Endothelial cell of umbilical vein (primary cell): ENCODE data around the gene SFSWAP. TPM values are rescaled to one million over a fixed set of nuclear protein-coding genes. Genes with fewer than 3 reads are reported as not detected.

Experiments used
- BruUV-seq: library from RNA; stranded (reverse); fragments of 400-500 nt; replicated peaks from 2 replicates; lab custom pipeline; 2021; lab: Mats Ljungman, UMichigan
- CTCF ChIA-PET: fragments of 300-600, 350-600 bp; sonication (Branson Sonifier 250); formaldehyde crosslinking; loops from one replicate; lab custom pipeline; 2021; ENCODE audit warnings: antibody characterized with exemption, inconsistent platforms; lab: Charles Lee
- POLR2A ChIA-PET: fragments of 300-600, 350-600 bp; sonication (Branson Sonifier 250); formaldehyde crosslinking; loops from one replicate; lab custom pipeline; 2021; ENCODE audit warnings: antibody characterized with exemption, inconsistent platforms; lab: Charles Lee
- DNase-seq: peaks from one replicate; pipeline ENCODE4 v3.0.0-alpha.2; 2011; ENCODE audit warnings: low read depth, low spot score
- FAIRE-seq: peaks from 2 replicates; lab custom pipeline; 2011; peaks lifted over from hg19 to GRCh38; lab: Jason Lieb, UNC
- H2AFZ ChIP-seq: 2 replicates; pipeline ENCODE4 v1.6.0; 2012; ENCODE audit warnings: low read depth, low read length, control low read depth, inconsistent platforms
- H3K27ac ChIP-seq: 2 replicates; pipeline ENCODE4 v1.5.1; 2011; ENCODE audit warnings: low read depth, mild to moderate bottlenecking, control low read depth, low read length, moderate library complexity; ENCODE audit not compliant: insufficient read depth
- H3K27me3 ChIP-seq, 2 experiments: 2 replicates each; pipeline versions ENCODE4 v1.6.0 to v1.6.1; 2011; ENCODE audit warnings: low read length in 2 of 2, mixed read lengths in 1 of 2; ENCODE audit not compliant: control insufficient read depth in 2 of 2, insufficient read depth in 2 of 2
- H3K36me3 ChIP-seq, 2 experiments: 2 replicates in 1 of 2; 3 replicates in 1 of 2; pipeline ENCODE4 v1.5.1; 2011; ENCODE audit warnings: low read length in 2 of 2, mild to moderate bottlenecking in 1 of 2, moderate library complexity in 1 of 2; ENCODE audit not compliant: control insufficient read depth in 2 of 2, insufficient read depth in 2 of 2; ENCODE audit errors: extremely low read depth in 1 of 2
- H3K4me1 ChIP-seq: 3 replicates; pipeline ENCODE4 v1.5.1; 2011; ENCODE audit warnings: mild to moderate bottlenecking, low read length; ENCODE audit not compliant: control insufficient read depth, insufficient read depth; ENCODE audit errors: extremely low read depth
- H3K4me2 ChIP-seq: 2 replicates; pipeline ENCODE4 v1.6.1; 2011; ENCODE audit warnings: low read length, control low read depth, mixed read lengths; ENCODE audit not compliant: insufficient read depth
- H3K4me3 ChIP-seq, 3 experiments: fragments of 200-600 bp in 1 of 3; sonication (generic), shearing (Covaris generic) in 1 of 3; replicated peaks in 1 of 3; 2 replicates each; pipeline ENCODE4 v1.5.1; 2011 to 2016; ENCODE audit warnings: control low read depth in 3 of 3, low read length in 3 of 3, mild to moderate bottlenecking in 2 of 3, inconsistent platforms in 1 of 3, low read depth in 1 of 3, moderate library complexity in 1 of 3; ENCODE audit not compliant: insufficient read depth in 1 of 3
- H3K79me2 ChIP-seq: 2 replicates; pipeline ENCODE4 v1.6.0; 2012; ENCODE audit warnings: low read length, inconsistent platforms; ENCODE audit not compliant: control insufficient read depth, insufficient read depth
- H3K9ac ChIP-seq: replicated peaks from 2 replicates; pipeline ENCODE3; 2011; ENCODE audit warnings: low read length, control low read depth; ENCODE audit not compliant: insufficient read depth; ENCODE audit errors: extremely low read depth
- H3K9me1 ChIP-seq: replicated peaks from 3 replicates; pipeline ENCODE4 v1.6.0; 2011; ENCODE audit warnings: mild to moderate bottlenecking, low read length; ENCODE audit not compliant: control insufficient read depth, insufficient read depth; ENCODE audit errors: extremely low read depth
- H3K9me3 ChIP-seq: replicated peaks from 2 replicates; pipeline ENCODE4 v1.5.1; 2012; ENCODE audit warnings: low read length, inconsistent platforms; ENCODE audit not compliant: control insufficient read depth, insufficient read depth
- H4K20me1 ChIP-seq: replicated peaks from 2 replicates; pipeline ENCODE3; 2011; ENCODE audit warnings: mild to moderate bottlenecking, low read length; ENCODE audit not compliant: control insufficient read depth, insufficient read depth; ENCODE audit errors: extremely low read depth
- CTCF ChIP-seq, 2 donors: IDR thresholded peaks; 1 replicate in 1 of 2; 2 replicates in 1 of 2; pipeline ENCODE4 v1.5.1; 2011; ENCODE audit warnings: low read length in 2 of 2, mild to moderate bottlenecking in 2 of 2, moderate library complexity in 2 of 2, control low read depth in 1 of 2, inconsistent platforms in 1 of 2, low read depth in 1 of 2; ENCODE audit not compliant: insufficient read depth in 1 of 2; ENCODE audit errors: extremely low read depth in 1 of 2
- EZH2 ChIP-seq: IDR thresholded peaks from 2 replicates; pipeline ENCODE4 v1.6.1; 2012; ENCODE audit warnings: borderline replicate concordance, low read depth, mild to moderate bottlenecking, moderate library complexity, low read length, inconsistent platforms; ENCODE audit not compliant: severe bottlenecking
- FOS ChIP-seq: IDR thresholded peaks from 2 replicates; pipeline ENCODE4 v1.6.1; 2011; ENCODE audit warnings: mild to moderate bottlenecking, low read length, moderate library complexity, borderline replicate concordance; ENCODE audit not compliant: insufficient read depth
- GATA2 ChIP-seq: IDR thresholded peaks from 2 replicates; pipeline ENCODE4 v1.7.0; 2011; ENCODE audit warnings: low read depth, mild to moderate bottlenecking, moderate library complexity, mixed read lengths, low read length; ENCODE audit not compliant: insufficient read length, insufficient read depth
- JUN ChIP-seq: IDR thresholded peaks from 2 replicates; pipeline ENCODE4 v1.6.1; 2011; ENCODE audit warnings: borderline replicate concordance, low read depth; ENCODE audit not compliant: insufficient read length, insufficient read depth
- MAX ChIP-seq: IDR thresholded peaks from 2 replicates; pipeline ENCODE4 v1.6.1; 2011; ENCODE audit not compliant: insufficient read depth, insufficient read length
- MYC ChIP-seq: IDR thresholded peaks from one replicate; pipeline ENCODE4 v1.6.1; 2011; ENCODE audit warnings: mild to moderate bottlenecking, low read depth, low read length
- POLR2A ChIP-seq: IDR thresholded peaks from 2 replicates; pipeline ENCODE4 v1.6.1; 2012; ENCODE audit warnings: low read depth, mild to moderate bottlenecking, control low read depth, low read length
- POLR2AphosphoS5 ChIP-seq: IDR thresholded peaks from 2 replicates; pipeline ENCODE4 v1.6.1; 2012; ENCODE audit warnings: low read depth, mild to moderate bottlenecking, control low read depth, low read length, moderate library complexity; ENCODE audit not compliant: insufficient read depth
- dilution Hi-C: fragments of 300-500 bp; cut with MboI; formaldehyde crosslinking; loops from one replicate; pipeline ENCODE4 v1.15.0; 2019; ENCODE audit warnings: low sequenced_read_pairs; ENCODE audit not compliant: extremely low pct_ligation_motif_present
- intact Hi-C: fragments of 100-400 bp; cut with micrococcal nuclease; formaldehyde crosslinking; loops from one replicate; pipeline ENCODE4 v1.10.0; 2022
- polyA plus RNA-seq, 4 experiments: library from polyadenylated mRNA; depleted of rRNA in 3 of 4; stranded (reverse) in 3 of 4; unstranded in 1 of 4; fragments of >200 nt; gene quantifications; 2 replicates each; pipeline versions ENCODE4 v1.2.1 to v1.2.3, GENCODE V29; 2011 to 2012; ENCODE audit warnings: missing spikeins in 1 of 4
- total RNA-seq: library from RNA; stranded (reverse); gene quantifications from 2 replicates; pipeline ENCODE4 v1.2.3, GENCODE V29; 2021

SFSWAP gene
- total and polyA plus RNA-seq, 2 donors (not counting 3 experiments of a cell fraction or from before 2014, with no cell fraction given) = 38.1 to 53.3 TPM

GRCh38 chr12:131786331-131786730 lies 75.4 kb downstream of the SFSWAP start:
- Histone ChIP-seq H3K9ac (no peak overlapping the region), H3K79me2 (no peaks in the 10 kb centered on the region), H3K9me3 (no peaks in the 10 kb centered on the region), H4K20me1 (no peaks in the 10 kb centered on the region), H3K9me1 (no peaks in the 10 kb centered on the region), H3K4me1 (no peaks in the 10 kb centered on the region), H3K27ac (no peak overlapping the region), H3K36me3 (peaks cover 9 to 23% of the 10 kb centered on the region in 2 experiments), H3K27me3 (no peaks in the 10 kb centered on the region), H2AFZ (no peak overlapping the region), H3K4me2 (no peak overlapping the region), H3K4me3 (no peak overlapping the region)
- no peak for FAIRE-seq
- ChIA-PET POLR2A (no interaction called here), CTCF (no interaction called here)
- intact Hi-C loops = no loop called here
- no TSS peak for BruUV-seq
- TF ChIP-seq MAX (no peak), EZH2 (no peak), GATA2 (no peak), JUN (no peak)
- DNase-seq = no peak
- dilution Hi-C loops = no loop called here

DNA sequence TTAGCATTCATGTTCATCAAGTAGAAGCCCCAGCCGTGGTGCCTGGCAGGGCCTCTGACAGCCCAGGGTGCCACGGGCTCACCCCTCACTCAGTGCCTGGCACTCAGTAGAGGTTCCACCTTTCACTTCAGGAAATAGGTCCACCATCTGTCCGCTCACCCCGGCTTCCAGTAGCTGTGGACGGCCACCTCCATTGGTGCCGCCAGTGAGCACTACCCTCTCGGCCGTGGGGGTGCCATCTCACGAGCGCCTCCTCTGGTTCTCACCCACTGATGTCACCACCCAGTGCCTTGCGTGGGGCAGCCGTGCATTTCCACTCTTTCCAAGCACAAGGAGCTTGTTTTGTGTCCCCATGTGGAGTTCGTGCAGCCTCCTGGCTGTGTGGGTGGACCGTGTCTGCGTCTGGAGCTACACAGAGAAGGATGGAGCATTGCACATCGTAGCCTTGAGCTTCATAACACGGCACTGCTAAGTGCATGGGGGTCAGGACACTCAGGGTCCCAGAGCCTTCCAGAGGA lies 76.3 kb downstream of the SFSWAP start:
- ChIA-PET CTCF (no interaction called here), POLR2A (no interaction called here)
- TF ChIP-seq POLR2AphosphoS5 (no peak), JUN (no peak), FOS (no peak), CTCF (IDR thresholded peaks at IDR 0.05; ENCODE audit: extremely low read depth in 1 of 2, insufficient read depth in 1 of 2, low read depth in 1 of 2, low read length in 2 of 2) (no peak), EZH2 (no peak), MYC (no peak), GATA2 (no peak), POLR2A (no peak), MAX (no peak)
- no peak for FAIRE-seq
- Histone ChIP-seq H3K9me3 (no peaks in the 10 kb centered on the region), H3K4me3 (no peak overlapping the region), H2AFZ (no peak overlapping the region), H3K9me1 (no peaks in the 10 kb centered on the region), H3K36me3 (peaks cover 5 to 24% of the 10 kb centered on the region in 2 experiments), H3K9ac (no peak overlapping the region), H3K79me2 (no peaks in the 10 kb centered on the region), H3K27ac (no peak overlapping the region), H3K27me3 (no peaks in the 10 kb centered on the region), H3K4me2 (no peak overlapping the region), H3K4me1 (no peaks in the 10 kb centered on the region), H4K20me1 (no peaks in the 10 kb centered on the region)
- BruUV-seq = no TSS peak
- no peak for DNase-seq
- intact Hi-C loops = no loop called here
- dilution Hi-C loops = no loop called here
